ENCODE measurements around the gene ATRX. TPM values are rescaled to one million over a fixed set of nuclear protein-coding genes. Genes with fewer than 3 reads are reported as not detected.

Gene ATRX
- polyA plus RNA-seq, 1 donor from 2014 or later: 64.0 TPM

- TF ChIP-seq TAF1 (IDR thresholded peaks at IDR 0.05; ENCODE audit: low read depth): no peak
- no peak for TF ChIP-seq POLR2AphosphoS5 (IDR thresholded peaks at IDR 0.05)
- TF ChIP-seq REST (IDR thresholded peaks at IDR 0.05; ENCODE audit: borderline replicate concordance): no peak
- no peak for TF ChIP-seq MXI1 (conservative IDR thresholded peaks at IDR 0.05; ENCODE audit: poor library complexity, severe bottlenecking)
- TF ChIP-seq EZH2 (IDR thresholded peaks at IDR 0.05; ENCODE audit: borderline replicate concordance, insufficient read depth, low read length, poor library complexity, severe bottlenecking): no peak
- TF ChIP-seq RAD21 (conservative IDR thresholded peaks at IDR 0.05): no peak
- TF ChIP-seq EP300 (conservative IDR thresholded peaks at IDR 0.05; ENCODE audit: poor library complexity, severe bottlenecking): no peak
- no peak for TF ChIP-seq CTCF (IDR thresholded peaks at IDR 0.05; ENCODE audit: poor library complexity, severe bottlenecking)
- no peak for TF ChIP-seq SMC3 (conservative IDR thresholded peaks at IDR 0.05; ENCODE audit: poor library complexity)
- H3K36me3 ChIP-seq (ENCODE audit: insufficient read depth, low read length): no peaks in the 10 kb centered on the region
- H4K20me1 ChIP-seq (ENCODE audit: insufficient read depth): no peaks in the 10 kb centered on the region
- no peaks in the 10 kb centered on the region for H3K27me3 ChIP-seq (ENCODE audit: insufficient read depth, low read depth, low read length)
- H2AFZ ChIP-seq (ENCODE audit: low read depth, low read length): no peak overlapping the region
- no peaks in the 10 kb centered on the region for H3K9me3 ChIP-seq (ENCODE audit: low read length)
- H3K79me2 ChIP-seq (replicated peaks; ENCODE audit: insufficient read depth, low read length): no peaks in the 10 kb centered on the region
- H3K4me3 ChIP-seq (ENCODE audit: low read length): no peak overlapping the region
- H3K9ac ChIP-seq (ENCODE audit: low read length): no peak overlapping the region
- no peak overlapping the region for H3K27ac ChIP-seq (ENCODE audit: low read length)
- no peaks in the 10 kb centered on the region for H3K9me2 ChIP-seq (ENCODE audit: insufficient read depth, low read length)
- H3F3A ChIP-seq (ENCODE audit: insufficient read depth, low read length, poor library complexity, severe bottlenecking): no peaks in the 10 kb centered on the region
- no peak overlapping the region for H3K4me2 ChIP-seq (ENCODE audit: low read length)
These were observed 7.9 kb upstream of the ATRX start for GRCh38 chrX:77793946-77794345.

- Histone ChIP-seq H3F3A (ENCODE audit: insufficient read depth, low read length, poor library complexity, severe bottlenecking) (no peaks in the 10 kb centered on the region), H3K79me2 (replicated peaks; ENCODE audit: insufficient read depth, low read length) (peaks cover 22% of the 10 kb centered on the region), H3K4me2 (ENCODE audit: low read length) (no peak overlapping the region), H3K9me2 (ENCODE audit: insufficient read depth, low read length) (no peaks in the 10 kb centered on the region), H3K36me3 (ENCODE audit: insufficient read depth, low read length) (no peaks in the 10 kb centered on the region), H3K4me3 (ENCODE audit: low read length) (no peak overlapping the region), H4K20me1 (ENCODE audit: insufficient read depth) (no peaks in the 10 kb centered on the region), H2AFZ (ENCODE audit: low read depth, low read length) (no peak overlapping the region), H3K9ac (ENCODE audit: low read length) (no peak overlapping the region), H3K27me3 (ENCODE audit: insufficient read depth, low read depth, low read length) (no peaks in the 10 kb centered on the region), H3K27ac (ENCODE audit: low read length) (no peak overlapping the region), H3K9me3 (ENCODE audit: low read length) (no peaks in the 10 kb centered on the region)
- TF ChIP-seq POLR2AphosphoS5 (IDR thresholded peaks at IDR 0.05) (no peak), EZH2 (IDR thresholded peaks at IDR 0.05; ENCODE audit: borderline replicate concordance, insufficient read depth, low read length, poor library complexity, severe bottlenecking) (no peak), CTCF (IDR thresholded peaks at IDR 0.05; ENCODE audit: poor library complexity, severe bottlenecking) (no peak), RAD21 (conservative IDR thresholded peaks at IDR 0.05) (no peak), MXI1 (conservative IDR thresholded peaks at IDR 0.05; ENCODE audit: poor library complexity, severe bottlenecking) (no peak), TAF1 (IDR thresholded peaks at IDR 0.05; ENCODE audit: low read depth) (no peak), SMC3 (conservative IDR thresholded peaks at IDR 0.05; ENCODE audit: poor library complexity) (no peak), EP300 (conservative IDR thresholded peaks at IDR 0.05; ENCODE audit: poor library complexity, severe bottlenecking) (no peak), REST (IDR thresholded peaks at IDR 0.05; ENCODE audit: borderline replicate concordance) (no peak)
These were observed 2.0 kb upstream of the ATRX start for GRCh38 chrX:77788050-77788449.
